Right lobe of liver (tissue), 4 donors: ENCODE results near the gene VEZT.

Source experiments
- CTCF ChIP-seq, 4 donors: fragments of 200-600 bp in 3 of 4; fragments of 450-650 bp in 1 of 4; IDR thresholded peaks; one replicate each; pipeline versions ENCODE4 v1.5.1 to v1.8.0; 2016 to 2022; ENCODE audit warnings: antibody characterized with exemption in 4 of 4, mild to moderate bottlenecking in 2 of 4
- POLR2A ChIP-seq: fragments of 450-650 bp; IDR thresholded peaks from one replicate; pipeline ENCODE4 v1.6.1; 2017; ENCODE audit warnings: antibody characterized with exemption, mild to moderate bottlenecking
- donor health status: DM: no; HTN: no; CAD: no.
- donor health status: DM: no; HTN: no; CAD: no.
- donor health status: DM: no; HTN: yes; CAD: no.

DNA sequence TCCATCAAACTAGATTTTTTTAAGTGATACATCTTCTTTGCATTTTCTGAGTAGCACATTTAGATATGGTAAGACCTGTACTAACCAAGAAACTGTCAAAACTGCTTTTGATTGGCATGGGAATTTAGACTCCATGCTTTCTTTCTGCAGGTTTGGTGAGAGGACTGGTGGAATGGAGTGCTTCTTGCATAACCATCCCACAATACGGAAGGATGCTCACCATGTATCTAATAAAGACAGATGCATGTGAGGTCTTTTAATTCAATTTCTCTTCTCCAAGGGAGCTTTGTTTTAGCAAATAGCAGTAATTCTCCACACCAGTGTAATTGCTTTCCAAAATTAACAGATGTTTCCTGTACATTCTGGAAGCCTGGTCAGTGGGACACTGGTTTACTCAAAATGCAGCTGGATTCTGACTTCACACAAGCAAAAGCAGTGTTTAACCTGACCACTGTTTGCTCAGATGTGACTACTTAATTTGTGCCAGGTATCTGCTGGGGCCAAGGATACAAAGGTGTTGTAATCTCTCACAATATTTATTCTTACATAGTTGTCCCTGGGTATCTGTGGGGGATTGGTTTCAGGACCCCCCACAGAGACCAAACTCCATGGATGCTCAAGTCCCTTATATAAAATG, 26.4 kb upstream of the VEZT start:
- TF ChIP-seq CTCF (IDR thresholded peaks at IDR 0.05) (no peak), POLR2A (no peak)
